ENCODE data around the gene ELF1. TPM values are rescaled to one million over a fixed set of nuclear protein-coding genes. Genes with fewer than 3 reads are reported as not detected.

ELF1 gene
- total RNA-seq, 1 donor from 2014 or later: 28.5 TPM

- TF ChIP-seq CTCF (conservative IDR thresholded peaks at IDR 0.05; ENCODE audit: low read depth, low read length): no peak
- DNase-seq (ENCODE audit: low read depth): no peak
- no peak overlapping the region for H3K4me3 ChIP-seq (ENCODE audit: low read depth, low read length)
Measured at GRCh38 chr13:40987606-40988280, 31.4 kb downstream of the ELF1 start.

- DNase-seq (ENCODE audit: low read depth): no peak
- H3K4me3 ChIP-seq (ENCODE audit: low read depth, low read length): no peak overlapping the region
- TF ChIP-seq CTCF (conservative IDR thresholded peaks at IDR 0.05; ENCODE audit: low read depth, low read length): no peak
Measured at GRCh38 chr13:40986101-40986856, 32.8 kb downstream of the ELF1 start.

- no peak overlapping the region for H3K4me3 ChIP-seq (ENCODE audit: low read depth, low read length)
- DNase-seq (ENCODE audit: low read depth): no peak
Measured at GRCh38 chr13:40985381-40986100, 33.6 kb downstream of the ELF1 start.

GRCh38 chr13:40984668-40985366, 34.3 kb downstream of the ELF1 start:
- TF ChIP-seq CTCF (conservative IDR thresholded peaks at IDR 0.05; ENCODE audit: low read depth, low read length): no peak
- DNase-seq (ENCODE audit: low read depth): no peak
- peak overlapping the region; percentile 25 for H3K4me3 ChIP-seq (ENCODE audit: low read depth, low read length)

More at GRCh38 chr13:40985381-40986100, 33.6 kb downstream of the ELF1 start:
- no peak for TF ChIP-seq CTCF (conservative IDR thresholded peaks at IDR 0.05; ENCODE audit: low read depth, low read length)

DNA sequence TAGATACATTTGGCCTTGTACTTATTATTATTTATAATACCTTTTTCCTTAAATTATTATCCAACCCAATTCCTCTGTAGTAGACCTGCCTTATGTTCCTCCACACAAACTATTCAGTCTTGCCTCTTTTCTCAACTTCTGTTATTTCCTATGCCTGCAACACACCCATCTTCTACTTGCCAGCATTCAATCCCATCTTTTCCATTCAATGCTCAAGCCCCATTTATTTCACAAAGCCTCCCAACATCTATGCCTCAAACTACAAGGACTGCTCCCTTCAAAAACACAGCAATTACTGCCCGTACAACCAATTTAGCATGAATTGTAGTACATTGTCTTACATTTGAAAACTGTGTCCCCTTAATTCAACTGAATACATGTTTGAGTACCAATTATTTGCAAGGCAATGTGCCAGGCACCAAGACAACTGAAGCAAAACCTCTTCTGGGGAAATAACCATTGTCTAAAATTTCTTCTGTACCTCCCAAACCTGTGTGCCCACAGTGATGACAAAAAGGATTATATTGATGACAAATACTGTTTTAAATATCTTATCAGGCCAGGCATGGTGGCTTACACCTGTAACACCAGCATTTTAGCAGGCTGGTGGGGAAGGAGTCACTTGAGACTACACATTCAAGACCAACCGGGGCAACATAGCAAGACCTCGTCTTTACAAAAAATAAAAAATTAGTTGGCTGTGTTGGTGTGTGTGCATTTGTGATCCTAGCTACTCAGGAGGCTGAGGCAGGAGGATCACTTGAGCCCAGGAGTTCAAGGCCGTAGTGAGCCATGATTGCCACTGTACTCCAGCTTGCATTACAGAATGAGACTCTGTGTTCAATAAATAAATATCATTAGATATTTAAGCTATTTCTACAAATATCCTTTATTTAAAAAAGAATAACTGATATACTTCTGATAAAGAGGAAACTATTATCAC, 35.1 kb downstream of the ELF1 start:
- no peak for TF ChIP-seq CTCF (conservative IDR thresholded peaks at IDR 0.05; ENCODE audit: low read depth, low read length)
- H3K4me3 ChIP-seq (ENCODE audit: low read depth, low read length): peak overlapping the region; percentile 25
- no peak for DNase-seq (ENCODE audit: low read depth)

GRCh38 chr13:40983259-40983658, 35.9 kb downstream of the ELF1 start:
- no peak overlapping the region for H3K4me3 ChIP-seq (ENCODE audit: low read depth, low read length)
- no peak for TF ChIP-seq CTCF (conservative IDR thresholded peaks at IDR 0.05; ENCODE audit: low read depth, low read length)
- no peak for DNase-seq (ENCODE audit: low read depth)

All from epithelial cell of proximal tubule (primary cell).